NT2/D1 (cell line): ENCODE measurements around the gene DDO.

Experiments
- DNase-seq: peaks from one replicate; pipeline ENCODE4 v3.0.0-alpha.2; 2011; ENCODE audit warnings: low read depth, low spot score
- H3K27me3 ChIP-seq: 2 replicates; pipeline ENCODE4 v1.6.0; 2011; ENCODE audit warnings: mild to moderate bottlenecking; ENCODE audit not compliant: insufficient read length, insufficient read depth
- H3K36me3 ChIP-seq: 2 replicates; pipeline ENCODE4 v1.6.1; 2011; ENCODE audit warnings: mild to moderate bottlenecking, low read length, mixed read lengths; ENCODE audit not compliant: insufficient read depth, insufficient read length
- H3K4me1 ChIP-seq: 2 replicates; pipeline ENCODE4 v1.5.1; 2011; ENCODE audit not compliant: insufficient read depth, insufficient read length
- H3K4me3 ChIP-seq: 2 replicates; pipeline ENCODE4 v1.5.1; 2011; ENCODE audit warnings: low read depth; ENCODE audit not compliant: insufficient read length
- H3K9ac ChIP-seq: 2 replicates; pipeline ENCODE4 v1.6.0; 2011; ENCODE audit warnings: low read depth; ENCODE audit not compliant: insufficient read length
- H3K9me3 ChIP-seq: 2 replicates; pipeline ENCODE4 v1.5.1; 2011; ENCODE audit warnings: mild to moderate bottlenecking, low read length; ENCODE audit not compliant: insufficient read depth
- SUZ12 ChIP-seq: IDR thresholded peaks from 2 replicates; pipeline ENCODE4 v1.6.1; 2011; ENCODE audit not compliant: insufficient read length, insufficient read depth; ENCODE audit errors: extremely low read depth
- YY1 ChIP-seq: IDR thresholded peaks from 2 replicates; pipeline ENCODE4 v1.6.1; 2011; ENCODE audit not compliant: insufficient read length, insufficient read depth
- ZNF274 ChIP-seq: IDR thresholded peaks from 2 replicates; pipeline ENCODE4 v1.6.1; 2011; ENCODE audit warnings: mild to moderate bottlenecking, low read depth, low read length

DDO gene

DNA sequence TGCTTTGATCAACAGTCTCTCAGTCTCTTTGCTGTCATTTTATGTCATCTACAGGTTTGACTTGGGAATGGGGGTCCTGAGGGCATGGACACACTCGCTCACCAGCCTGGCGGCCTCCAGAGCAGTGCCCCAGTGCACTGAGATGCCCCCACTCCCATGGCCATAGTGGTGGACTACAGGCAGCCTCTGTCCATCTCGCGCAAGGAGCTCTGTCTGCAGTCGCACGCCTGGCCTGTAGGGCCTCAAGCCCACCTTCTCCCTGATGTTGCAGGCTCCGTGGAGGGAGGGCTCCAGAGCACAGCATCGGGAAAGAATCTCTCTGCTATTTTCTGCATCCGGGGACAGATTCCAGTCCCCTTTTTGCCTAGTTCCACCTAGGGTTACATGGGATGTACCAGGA, 22.6 kb downstream of the DDO start:
- H3K4me3 ChIP-seq, result no peak overlapping the region

DNA sequence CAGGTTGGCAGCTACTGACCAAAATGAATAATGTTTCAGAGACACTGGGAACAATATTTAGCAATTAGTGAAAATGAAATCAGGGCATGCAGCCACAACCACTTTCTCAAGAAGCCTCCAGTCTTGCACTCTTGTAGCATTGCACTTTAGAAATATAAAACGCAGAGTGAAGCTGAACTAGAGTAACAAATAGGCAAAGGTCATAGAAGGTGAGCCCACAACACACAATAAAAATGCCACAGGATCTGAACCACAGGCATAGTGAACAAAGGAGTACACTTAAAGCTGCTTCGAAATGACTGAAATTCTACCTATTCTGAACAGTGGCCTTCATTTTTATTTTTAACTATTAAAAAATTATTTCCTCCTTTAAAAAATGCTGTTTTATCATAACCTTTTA, 25.0 kb downstream of the DDO start:
- Histone ChIP-seq H3K36me3 (no peaks in the 10 kb centered on the region), H3K27me3 (no peaks in the 10 kb centered on the region), H3K4me3 (no peak overlapping the region), H3K4me1 (no peaks in the 10 kb centered on the region), H3K9me3 (no peaks in the 10 kb centered on the region), H3K9ac (no peak overlapping the region)
- TF ChIP-seq SUZ12, result no peak
- no peak for TF ChIP-seq ZNF274
- TF ChIP-seq YY1, result no peak
- DNase-seq, result no peak

More for the DNA sequence above, 22.6 kb downstream of the DDO start:
- Histone ChIP-seq H3K36me3 (no peaks in the 10 kb centered on the region), H3K4me1 (no peaks in the 10 kb centered on the region), H3K27me3 (no peaks in the 10 kb centered on the region), H3K9me3 (no peaks in the 10 kb centered on the region), H3K9ac (no peak overlapping the region)
- TF ChIP-seq SUZ12 (no peak), ZNF274 (no peak), YY1 (no peak)
- DNase-seq, result no peak

GRCh38 chr6:110389689-110390382, 25.5 kb downstream of the DDO start:
- H3K4me1 ChIP-seq, result no peaks in the 10 kb centered on the region
- H3K9ac ChIP-seq, result no peak overlapping the region
- no peak overlapping the region for H3K4me3 ChIP-seq
- DNase-seq, result no peak
- no peaks in the 10 kb centered on the region for H3K36me3 ChIP-seq
- no peaks in the 10 kb centered on the region for H3K27me3 ChIP-seq
- TF ChIP-seq SUZ12 (no peak), ZNF274 (no peak), YY1 (no peak)
- no peaks in the 10 kb centered on the region for H3K9me3 ChIP-seq

GRCh38 chr6:110387986-110388385, 27.4 kb downstream of the DDO start:
- Histone ChIP-seq H3K36me3 (no peaks in the 10 kb centered on the region), H3K9ac (no peak overlapping the region), H3K9me3 (no peaks in the 10 kb centered on the region), H3K4me1 (no peaks in the 10 kb centered on the region), H3K27me3 (no peaks in the 10 kb centered on the region), H3K4me3 (no peak overlapping the region)
- no peak for DNase-seq
- no peak for TF ChIP-seq ZNF274
- no peak for TF ChIP-seq SUZ12
- no peak for TF ChIP-seq YY1

DNA sequence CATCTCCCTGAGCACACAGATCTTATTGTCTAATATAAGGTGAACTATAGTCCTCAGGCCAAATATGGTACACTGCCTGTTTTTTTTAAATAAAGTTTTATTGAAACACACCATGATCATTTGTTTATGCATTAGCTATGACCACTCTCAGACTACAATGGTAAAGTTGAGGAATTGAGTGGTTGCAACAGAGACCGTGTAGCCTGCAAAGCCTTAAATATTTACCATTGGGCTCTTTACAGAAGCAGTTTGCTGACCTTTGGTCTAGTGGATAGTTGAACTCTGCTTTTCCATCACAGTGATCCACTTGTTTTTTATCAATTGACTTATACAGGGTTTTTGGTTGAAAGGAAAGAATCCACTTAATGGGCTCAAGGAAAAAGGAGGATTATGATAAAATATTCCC, 29.9 kb downstream of the DDO start:
- Histone ChIP-seq H3K27me3 (no peaks in the 10 kb centered on the region), H3K4me3 (no peak overlapping the region), H3K4me1 (no peaks in the 10 kb centered on the region), H3K9me3 (no peaks in the 10 kb centered on the region), H3K36me3 (no peaks in the 10 kb centered on the region), H3K9ac (no peak overlapping the region)
- TF ChIP-seq ZNF274 (no peak), YY1 (no peak), SUZ12 (no peak)
- DNase-seq, result no peak

GRCh38 chr6:110378552-110378951, 36.8 kb downstream of the DDO start:
- no peaks in the 10 kb centered on the region for H3K9me3 ChIP-seq
- H3K4me3 ChIP-seq, result no peak overlapping the region
- DNase-seq, result no peak
- no peaks in the 10 kb centered on the region for H3K36me3 ChIP-seq
- H3K4me1 ChIP-seq, result peaks cover 3% of the 10 kb centered on the region
- no peak for TF ChIP-seq YY1
- no peak for TF ChIP-seq ZNF274
- TF ChIP-seq SUZ12, result no peak
- no peaks in the 10 kb centered on the region for H3K27me3 ChIP-seq
- H3K9ac ChIP-seq, result no peak overlapping the region

GRCh38 chr6:110369066-110369465, 46.3 kb downstream of the DDO start:
- Histone ChIP-seq H3K4me1 (peaks cover 3% of the 10 kb centered on the region), H3K27me3 (no peaks in the 10 kb centered on the region), H3K9ac (no peak overlapping the region), H3K9me3 (no peaks in the 10 kb centered on the region), H3K4me3 (no peak overlapping the region), H3K36me3 (no peaks in the 10 kb centered on the region)
- no peak for DNase-seq
- TF ChIP-seq SUZ12 (no peak), YY1 (no peak), ZNF274 (no peak)
